ENCODE measurements around the gene PRSS3. TPM values are rescaled to one million over a fixed set of nuclear protein-coding genes. Genes with fewer than 3 reads are reported as not detected.
A peak's percentile ranks its signal among the peaks of the same experiment; 100 is the strongest.
"Not testable (repeated sequence)": the region's sequence is repeated elsewhere in the genome, so short reads cannot be mapped to it uniquely, and the experiment has no call there.

PRSS3 gene
- total and polyA plus RNA-seq, 2 donors (not counting 1 experiment from before 2014, with no cell fraction given): 0.33 to 2.9 TPM

- Histone ChIP-seq H3K27me3 (ENCODE audit: control insufficient read depth, insufficient read depth, low read length) (no peaks in the 10 kb centered on the region), H3K79me2 (ENCODE audit: control insufficient read depth, insufficient read depth, low read length) (no peaks in the 10 kb centered on the region), H2AFZ (ENCODE audit: low read length) (no peak overlapping the region), H3K4me1 (ENCODE audit: control insufficient read depth, extremely low read depth, insufficient read depth, low read length) (peaks cover 6% of the 10 kb centered on the region), H3K36me3 (ENCODE audit: control insufficient read depth, insufficient read depth, low read length) (no peaks in the 10 kb centered on the region), H4K20me1 (ENCODE audit: control insufficient read depth, extremely low read depth, insufficient read depth, low read length) (no peaks in the 10 kb centered on the region), H3K27ac (ENCODE audit: insufficient read depth, low read length) (no peak overlapping the region), H3K9me3 (ENCODE audit: control insufficient read depth, insufficient read depth, low read depth, low read length) (no peaks in the 10 kb centered on the region), H3K9ac (ENCODE audit: insufficient read depth, low read length) (no peak overlapping the region), H3K4me2 (ENCODE audit: extremely low read depth, insufficient read depth, low read length) (no peak overlapping the region), H3K4me3 (replicated peaks in 1 of 4; ENCODE audit: control extremely low read depth in 1 of 4, insufficient read depth in 1 of 4, low read depth in 3 of 4, low read length in 4 of 4) (no peak overlapping the region)
- TF ChIP-seq EZH2 (IDR thresholded peaks at IDR 0.05; ENCODE audit: low read length, missing control alignments): no peak
- TF ChIP-seq, protein P1, sequence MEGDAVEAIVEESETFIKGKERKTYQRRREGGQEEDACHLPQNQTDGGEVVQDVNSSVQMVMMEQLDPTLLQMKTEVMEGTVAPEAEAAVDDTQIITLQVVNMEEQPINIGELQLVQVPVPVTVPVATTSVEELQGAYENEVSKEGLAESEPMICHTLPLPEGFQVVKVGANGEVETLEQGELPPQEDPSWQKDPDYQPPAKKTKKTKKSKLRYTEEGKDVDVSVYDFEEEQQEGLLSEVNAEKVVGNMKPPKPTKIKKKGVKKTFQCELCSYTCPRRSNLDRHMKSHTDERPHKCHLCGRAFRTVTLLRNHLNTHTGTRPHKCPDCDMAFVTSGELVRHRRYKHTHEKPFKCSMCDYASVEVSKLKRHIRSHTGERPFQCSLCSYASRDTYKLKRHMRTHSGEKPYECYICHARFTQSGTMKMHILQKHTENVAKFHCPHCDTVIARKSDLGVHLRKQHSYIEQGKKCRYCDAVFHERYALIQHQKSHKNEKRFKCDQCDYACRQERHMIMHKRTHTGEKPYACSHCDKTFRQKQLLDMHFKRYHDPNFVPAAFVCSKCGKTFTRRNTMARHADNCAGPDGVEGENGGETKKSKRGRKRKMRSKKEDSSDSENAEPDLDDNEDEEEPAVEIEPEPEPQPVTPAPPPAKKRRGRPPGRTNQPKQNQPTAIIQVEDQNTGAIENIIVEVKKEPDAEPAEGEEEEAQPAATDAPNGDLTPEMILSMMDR (conservative IDR thresholded peaks at IDR 0.05 in 1 of 2, IDR thresholded peaks at IDR 0.05 in 1 of 2; ENCODE audit: low read depth in 1 of 2, low read length in 2 of 2): no peak
- DNase-seq (ENCODE audit: low read depth in 2 of 2): peak; percentile 44 to 60
These were observed 29.9 kb upstream of the PRSS3 start for GRCh38 chr9:33765411-33765810.

DNA sequence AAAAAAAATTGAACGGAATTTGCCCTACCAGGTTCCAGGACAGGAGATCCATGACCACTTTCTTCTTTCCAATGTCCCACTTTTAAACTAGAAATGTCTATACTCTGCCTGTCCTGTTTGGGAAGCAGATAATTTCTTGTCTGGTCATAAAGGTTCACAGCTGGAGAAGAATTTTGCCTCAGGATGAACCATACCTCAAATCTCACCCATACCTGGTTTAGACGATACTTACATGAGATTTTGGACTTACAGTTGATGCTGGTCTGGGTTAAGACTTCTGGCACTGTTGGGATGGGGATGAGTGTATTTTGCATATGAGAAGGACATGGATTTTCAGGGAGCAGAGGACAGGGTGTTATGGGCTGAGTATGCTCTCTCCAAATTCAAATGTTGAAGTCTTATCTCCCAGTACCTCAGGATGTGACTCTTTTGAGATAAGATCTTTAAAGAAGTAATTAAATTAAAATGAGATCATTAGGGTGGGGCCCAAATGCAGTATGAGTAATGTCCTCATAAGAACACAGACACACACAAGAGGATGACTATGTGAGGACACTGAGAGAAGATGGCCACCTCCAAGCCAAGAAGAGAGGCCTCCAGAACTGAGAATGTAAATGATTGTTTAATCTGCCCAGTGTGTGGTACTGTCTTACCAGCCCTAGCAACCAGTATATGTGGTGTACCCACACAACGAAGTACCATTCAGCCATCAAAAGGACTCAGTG lies 25.0 kb upstream of the PRSS3 start:
- H3K4me1 ChIP-seq (ENCODE audit: control insufficient read depth, extremely low read depth, insufficient read depth, low read length); H3K4me2 ChIP-seq (ENCODE audit: extremely low read depth, insufficient read depth, low read length); H3K79me2 ChIP-seq (ENCODE audit: control insufficient read depth, insufficient read depth, low read length); H3K9ac ChIP-seq (ENCODE audit: insufficient read depth, low read length); H3K4me3 ChIP-seq (replicated peaks in 1 of 4; ENCODE audit: control extremely low read depth in 1 of 4, insufficient read depth in 1 of 4, low read depth in 3 of 4, low read length in 4 of 4); H3K36me3 ChIP-seq (ENCODE audit: control insufficient read depth, insufficient read depth, low read length); H3K9me3 ChIP-seq (ENCODE audit: control insufficient read depth, insufficient read depth, low read depth, low read length); H4K20me1 ChIP-seq (ENCODE audit: control insufficient read depth, extremely low read depth, insufficient read depth, low read length); H3K27me3 ChIP-seq (ENCODE audit: control insufficient read depth, insufficient read depth, low read length): not testable (repeated sequence)
- Histone ChIP-seq H3K27ac (ENCODE audit: insufficient read depth, low read length) (peak overlapping the region; percentile 44), H2AFZ (ENCODE audit: low read length) (peak overlapping the region; percentile 67)
- peak; percentile 19 to 30 for DNase-seq (ENCODE audit: low read depth in 2 of 2)

DNA sequence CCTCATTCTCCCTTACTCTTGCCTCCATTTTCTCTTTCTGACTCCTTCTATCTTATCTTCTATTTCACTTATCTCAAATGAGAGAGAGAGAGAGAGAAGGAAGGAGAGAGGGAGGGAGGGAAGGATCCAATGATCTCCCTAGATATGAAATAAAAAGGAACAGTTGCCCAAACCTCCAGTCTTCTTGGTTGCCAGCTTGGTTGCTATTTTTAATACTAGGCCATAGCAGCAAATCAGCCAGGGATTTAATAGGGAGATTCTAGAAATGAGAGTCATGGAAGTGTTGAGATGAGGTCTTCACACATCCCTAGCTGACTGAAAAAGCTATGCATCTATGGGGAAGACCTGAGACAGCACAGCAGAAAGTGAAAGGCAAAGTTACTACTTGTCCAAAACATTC lies 22.2 kb upstream of the PRSS3 start:
- DNase-seq (ENCODE audit: low read depth in 2 of 2); H3K27me3 ChIP-seq (ENCODE audit: control insufficient read depth, insufficient read depth, low read length); H3K27ac ChIP-seq (ENCODE audit: insufficient read depth, low read length); H4K20me1 ChIP-seq (ENCODE audit: control insufficient read depth, extremely low read depth, insufficient read depth, low read length); H3K9me3 ChIP-seq (ENCODE audit: control insufficient read depth, insufficient read depth, low read depth, low read length); H3K36me3 ChIP-seq (ENCODE audit: control insufficient read depth, insufficient read depth, low read length); H3K79me2 ChIP-seq (ENCODE audit: control insufficient read depth, insufficient read depth, low read length); H3K4me2 ChIP-seq (ENCODE audit: extremely low read depth, insufficient read depth, low read length); H3K9ac ChIP-seq (ENCODE audit: insufficient read depth, low read length); H3K4me1 ChIP-seq (ENCODE audit: control insufficient read depth, extremely low read depth, insufficient read depth, low read length); H3K4me3 ChIP-seq (replicated peaks in 1 of 4; ENCODE audit: control extremely low read depth in 1 of 4, insufficient read depth in 1 of 4, low read depth in 3 of 4, low read length in 4 of 4); H2AFZ ChIP-seq (ENCODE audit: low read length): not testable (repeated sequence)

DNA sequence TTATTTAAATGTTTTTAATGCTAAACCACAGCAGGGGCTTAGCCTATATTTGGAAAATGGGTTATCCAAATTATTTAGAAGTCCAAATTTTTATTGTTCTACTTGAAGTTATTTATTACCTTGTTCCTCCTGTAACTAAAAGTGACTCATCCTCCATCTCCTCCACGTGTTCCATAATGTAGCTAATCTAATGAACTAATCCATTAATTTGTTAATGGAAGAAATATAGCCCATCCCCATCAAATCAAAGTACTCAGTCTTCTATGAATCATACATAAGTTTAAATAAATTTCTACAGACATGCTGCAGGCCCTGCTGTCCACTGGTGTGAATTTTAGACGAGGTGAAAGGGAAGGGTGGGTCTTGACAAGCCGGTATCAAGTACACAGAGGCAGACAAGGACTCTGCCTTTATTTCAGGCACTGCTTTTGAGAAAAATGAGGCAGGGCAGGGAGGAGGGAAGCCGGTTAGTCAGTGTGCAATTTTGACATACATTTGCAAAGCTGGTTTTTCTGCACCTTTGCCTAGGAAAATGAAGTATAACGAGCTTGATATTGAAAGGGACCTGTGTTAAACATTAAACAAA lies 21.2 kb upstream of the PRSS3 start:
- not testable (repeated sequence) for H3K9ac ChIP-seq (ENCODE audit: insufficient read depth, low read length); H3K4me3 ChIP-seq (replicated peaks in 1 of 4; ENCODE audit: control extremely low read depth in 1 of 4, insufficient read depth in 1 of 4, low read depth in 3 of 4, low read length in 4 of 4); H3K4me2 ChIP-seq (ENCODE audit: extremely low read depth, insufficient read depth, low read length); H4K20me1 ChIP-seq (ENCODE audit: control insufficient read depth, extremely low read depth, insufficient read depth, low read length); DNase-seq (ENCODE audit: low read depth in 2 of 2); H3K27ac ChIP-seq (ENCODE audit: insufficient read depth, low read length); H3K9me3 ChIP-seq (ENCODE audit: control insufficient read depth, insufficient read depth, low read depth, low read length); H3K79me2 ChIP-seq (ENCODE audit: control insufficient read depth, insufficient read depth, low read length); H3K36me3 ChIP-seq (ENCODE audit: control insufficient read depth, insufficient read depth, low read length); H3K4me1 ChIP-seq (ENCODE audit: control insufficient read depth, extremely low read depth, insufficient read depth, low read length); H2AFZ ChIP-seq (ENCODE audit: low read length); H3K27me3 ChIP-seq (ENCODE audit: control insufficient read depth, insufficient read depth, low read length)
